IMR-90 (cell line): ENCODE results near the gene SEC16A. TPM values are rescaled to one million over a fixed set of nuclear protein-coding genes. Genes with fewer than 3 reads are reported as not detected.

Experiments
- ATAC-seq: fragments of 200-7000 bp; cut with Tn5 transposase; 2 replicates; pipeline ENCODE4 v1.9.1; 2020; ENCODE audit warnings: low read depth, mild to moderate bottlenecking, moderate library complexity
- BruUV-seq: library from RNA; stranded (reverse); fragments of 400-500 nt; replicated peaks from 2 replicates; lab custom pipeline; 2021; lab: Mats Ljungman, UMichigan
- CTCF ChIA-PET: fragments of 300-600 bp; formaldehyde crosslinking; extraction: SDS; loops from one replicate; lab custom pipeline; 2021; ENCODE audit warnings: antibody characterized with exemption; lab: Yijun Ruan, JAX
- POLR2A ChIA-PET: fragments of 300-600 bp; sonication (Branson Sonifier 250); formaldehyde crosslinking; loops from one replicate; lab custom pipeline; 2022; ENCODE audit warnings: antibody characterized with exemption; ENCODE audit not compliant: unreplicated experiment; lab: Charles Lee
- DNase-seq: peaks from one replicate; pipeline ENCODE4 v3.0.0; 2013
- H2AFZ ChIP-seq: replicated peaks from 2 replicates; pipeline ENCODE3; 2013; ENCODE audit warnings: low read length, mild to moderate bottlenecking; ENCODE audit not compliant: poor library complexity
- H2AK5ac ChIP-seq: 2 replicates; pipeline ENCODE4 v1.6.1; 2013; ENCODE audit warnings: low read depth, low read length, inconsistent platforms
- H2AK9ac ChIP-seq: replicated peaks from 2 replicates; pipeline ENCODE3; 2013; ENCODE audit warnings: mild to moderate bottlenecking, low read depth, low read length, moderate library complexity; ENCODE audit not compliant: poor library complexity
- H2BK120ac ChIP-seq: 2 replicates; pipeline ENCODE4 v1.6.1; 2013; ENCODE audit warnings: low read depth, low read length, inconsistent platforms
- H2BK15ac ChIP-seq: 3 replicates; pipeline ENCODE4 v1.6.1; 2013; ENCODE audit warnings: low read depth, low read length, inconsistent platforms
- H2BK20ac ChIP-seq: 2 replicates; pipeline ENCODE4 v1.6.1; 2013; ENCODE audit warnings: low read depth, mild to moderate bottlenecking, inconsistent platforms, low read length, moderate library complexity
- H2BK5ac ChIP-seq: 2 replicates; pipeline ENCODE4 v1.6.1; 2013; ENCODE audit warnings: mild to moderate bottlenecking, low read depth, low read length, inconsistent platforms; ENCODE audit not compliant: poor library complexity, severe bottlenecking
- H3K14ac ChIP-seq: replicated peaks from 2 replicates; pipeline ENCODE4 v1.6.1; 2013; ENCODE audit warnings: low read depth, low read length, inconsistent platforms
- H3K18ac ChIP-seq: 2 replicates; pipeline ENCODE4 v1.6.1; 2013; ENCODE audit warnings: low read depth, low read length, control low read depth
- H3K23ac ChIP-seq: 2 replicates; pipeline ENCODE4 v1.6.1; 2013; ENCODE audit warnings: low read depth, low read length, inconsistent platforms
- H3K27ac ChIP-seq: 2 replicates; pipeline ENCODE4 v1.5.1; 2013; ENCODE audit warnings: mild to moderate bottlenecking, control low read depth, low read length; ENCODE audit not compliant: insufficient read depth
- H3K27me3 ChIP-seq: 2 replicates; pipeline ENCODE4 v1.6.1; 2013; ENCODE audit warnings: low read length; ENCODE audit not compliant: control insufficient read depth, insufficient read depth
- H3K36me3 ChIP-seq: 2 replicates; pipeline ENCODE4 v1.6.1; 2013; ENCODE audit warnings: low read length, mixed read lengths; ENCODE audit not compliant: control insufficient read depth, insufficient read depth
- H3K4ac ChIP-seq: 2 replicates; pipeline ENCODE4 v1.6.1; 2013; ENCODE audit warnings: low read depth, low read length, inconsistent platforms
- H3K4me1 ChIP-seq: 2 replicates; pipeline ENCODE4 v1.6.1; 2013; ENCODE audit warnings: low read length, mixed read lengths; ENCODE audit not compliant: control insufficient read depth, insufficient read depth
- H3K4me2 ChIP-seq: 2 replicates; pipeline ENCODE4 v1.6.1; 2013; ENCODE audit warnings: low read depth, mild to moderate bottlenecking, control low read depth, low read length, moderate library complexity
- H3K4me3 ChIP-seq: 2 replicates; pipeline ENCODE4 v1.5.1; 2013; ENCODE audit warnings: low read depth, mild to moderate bottlenecking, control low read depth, low read length, moderate library complexity; ENCODE audit not compliant: insufficient read depth
- H3K56ac ChIP-seq: 2 replicates; pipeline ENCODE4 v1.6.1; 2013; ENCODE audit warnings: low read length, inconsistent platforms; ENCODE audit not compliant: insufficient read depth; ENCODE audit errors: extremely low read depth
- H3K79me1 ChIP-seq, 2 experiments: 2 replicates each; pipeline ENCODE4 v1.6.1; 2013; ENCODE audit warnings: low read length in 2 of 2, inconsistent platforms in 1 of 2, low read depth in 1 of 2
- H3K9ac ChIP-seq: 2 replicates; pipeline ENCODE4 v1.6.1; 2013; ENCODE audit warnings: low read depth, low read length, control low read depth
- H3K9me1 ChIP-seq: 2 replicates; pipeline ENCODE4 v1.6.1; 2013; ENCODE audit warnings: low read length, inconsistent platforms; ENCODE audit not compliant: insufficient read depth
- H3K9me3 ChIP-seq: 2 replicates; pipeline ENCODE4 v1.6.1; 2013; ENCODE audit warnings: low read length; ENCODE audit not compliant: control insufficient read depth, insufficient read depth
- H4K20me1 ChIP-seq: 2 replicates; pipeline ENCODE4 v1.6.1; 2013; ENCODE audit warnings: low read length, inconsistent platforms; ENCODE audit not compliant: insufficient read depth
- H4K5ac ChIP-seq: 2 replicates; pipeline ENCODE4 v1.6.1; 2013; ENCODE audit warnings: mild to moderate bottlenecking, low read depth, low read length, control low read depth
- H4K8ac ChIP-seq, 2 experiments: 2 replicates each; pipeline ENCODE4 v1.6.1; 2013; ENCODE audit warnings: low read depth in 2 of 2, low read length in 2 of 2, control low read depth in 1 of 2, inconsistent platforms in 1 of 2
- H4K91ac ChIP-seq: 2 replicates; pipeline ENCODE4 v1.6.1; 2013; ENCODE audit warnings: low read depth, low read length, inconsistent platforms; ENCODE audit not compliant: insufficient read depth
- CHD1 ChIP-seq: IDR thresholded peaks from 2 replicates; pipeline ENCODE4 v1.6.1; 2012; ENCODE audit warnings: low read depth, low read length, improper control_type of control experiment
- RCOR1 ChIP-seq: IDR thresholded peaks from 2 replicates; pipeline ENCODE4 v1.6.1; 2012; ENCODE audit warnings: mild to moderate bottlenecking, low read length, improper control_type of control experiment; ENCODE audit not compliant: insufficient replicate concordance
- WGBS, 2 experiments: methylation state at CpG; one replicate each; pipeline versions ENCODE4 v1.1.5 to v1.1.7; 2013; ENCODE audit warnings: missing lambda C conversion rate in 2 of 2; ENCODE audit not compliant: insufficient read length in 1 of 2; ENCODE audit errors: extremely low coverage in 2 of 2; 5-methylcytosine and 5-hydroxymethylcytosine counted together
- dilution Hi-C: fragments of 300-500 bp; cut with HindIII; formaldehyde crosslinking; loops from one replicate; pipeline ENCODE4 v1.14.3; 2018; ENCODE audit warnings: low sequenced_read_pairs; ENCODE audit not compliant: unreplicated experiment
- in situ Hi-C: fragments of 300-500 bp; cut with MboI; formaldehyde crosslinking; loops from 3 replicates; pipeline ENCODE4 v1.14.3; 2019; ENCODE audit warnings: low sequenced_read_pairs, inconsistent platforms, mixed read lengths
- intact Hi-C: fragments of 100-400 bp; cut with micrococcal nuclease; formaldehyde crosslinking; loops from 2 replicates; pipeline ENCODE4 v1.10.0; 2022
- polyA plus RNA-seq, 3 experiments: library from polyadenylated mRNA; depleted of rRNA; stranded (reverse); fragments of >200 nt; gene quantifications; 2 replicates each; pipeline ENCODE4 v1.2.3, GENCODE V29; 2012; ENCODE audit warnings: low replicate concordance in 1 of 3
- total RNA-seq: library from RNA; depleted of rRNA; stranded (reverse); fragments of >200 nt; gene quantifications from 2 replicates; pipeline ENCODE4 v1.2.3, GENCODE V29; 2012

Gene SEC16A
- total and polyA plus RNA-seq, 2 of the 4 experiments (the other 2 are of a cell fraction): 12.2 to 48.1 TPM

- H2BK5ac ChIP-seq: no peak overlapping the region
- no peak overlapping the region for H2BK15ac ChIP-seq
- no peak for DNase-seq
- H3K56ac ChIP-seq: no peak overlapping the region
- ChIA-PET CTCF (no interaction called here), POLR2A (no interaction called here)
- no TSS peak for BruUV-seq
- no peak overlapping the region for H3K27ac ChIP-seq
- H3K4me3 ChIP-seq: no peak overlapping the region
- no peak overlapping the region for H3K23ac ChIP-seq
- in situ Hi-C loops: no loop called here
- no peak overlapping the region for H3K9ac ChIP-seq
- no peak overlapping the region for H2BK20ac ChIP-seq
- no peak overlapping the region for H4K5ac ChIP-seq
- peaks cover 37% of the 10 kb centered on the region for H4K20me1 ChIP-seq
- H2AK9ac ChIP-seq: no peak overlapping the region
- intact Hi-C loops: no loop called here
- H3K4me2 ChIP-seq: no peak overlapping the region
- H3K27me3 ChIP-seq: no peaks in the 10 kb centered on the region
- H2BK120ac ChIP-seq: no peak overlapping the region
- no peak overlapping the region for H4K8ac ChIP-seq
- peaks cover 17% of the 10 kb centered on the region; the same call in 1 of the 2 replicates for H3K36me3 ChIP-seq
- peaks cover 2% of the 10 kb centered on the region; the same call in 1 of the 2 replicates for H3K4me1 ChIP-seq
- H3K79me1 ChIP-seq: peaks cover 0 to 27% of the 10 kb centered on the region in 2 experiments; a peak in 3 of 4 replicates
- WGBS, 2 experiments: 77% methylated on average over 21 of the region's 30 CpGs; no CpG with 5 or more reads in 1 of the 2 experiments
- no peak for ATAC-seq
- H2AK5ac ChIP-seq: no peak overlapping the region
- no peaks in the 10 kb centered on the region for H3K9me1 ChIP-seq
- no peak overlapping the region for H3K18ac ChIP-seq
- no peaks in the 10 kb centered on the region for H3K9me3 ChIP-seq
- TF ChIP-seq CHD1: no peak
- no peak for TF ChIP-seq RCOR1
- no peak overlapping the region for H3K14ac ChIP-seq
- H2AFZ ChIP-seq: no peak overlapping the region
- dilution Hi-C loops: no loop called here
- no peak overlapping the region for H3K4ac ChIP-seq
- H4K91ac ChIP-seq: no peak overlapping the region
These were observed 43.8 kb upstream of the SEC16A start for GRCh38 chr9:136526625-136527066.
